Activated T-helper 9 cell treated with anti-CD3 and anti-CD28 coated beads, Interleukin-2, amount 50 U/mL, for 16 hours (primary cell): ENCODE data around the gene DKK2.

Experiments used
- DNase-seq: peaks from one replicate; pipeline ENCODE4 v3.0.0-alpha.2; 2020; ENCODE audit warnings: low read depth

Gene DKK2

GRCh38 chr4:107035819-107036583 lies at the start of gene DKK2:
Gene DKK2, minus strand, starts transcription at chr4:107036313. Its CDS starts 722 bp downstream, at chr4:107035591.
- DNase-seq, result no peak

GRCh38 chr4:107077192-107077591 lies 41.1 kb upstream of the DKK2 start:
- no peak for DNase-seq

- DNase-seq, result no peak
Measured at GRCh38 chr4:107072836-107073736, 37.0 kb upstream of the DKK2 start.

- no peak for DNase-seq
Measured at GRCh38 chr4:107071108-107071507, 35.0 kb upstream of the DKK2 start.

- no peak for DNase-seq
Measured at GRCh38 chr4:107069049-107069448, 32.9 kb upstream of the DKK2 start.

GRCh38 chr4:107068116-107068515 lies 32.0 kb upstream of the DKK2 start:
- DNase-seq, result no peak

- DNase-seq, result no peak
Measured at GRCh38 chr4:107066621-107067020, 30.5 kb upstream of the DKK2 start.

- DNase-seq, result no peak
Measured at GRCh38 chr4:107065201-107065600, 29.1 kb upstream of the DKK2 start.

- DNase-seq, result no peak
Measured at GRCh38 chr4:107060388-107060787, 24.3 kb upstream of the DKK2 start.

GRCh38 chr4:107058828-107059227 lies 22.7 kb upstream of the DKK2 start:
- no peak for DNase-seq

- DNase-seq, result no peak
Measured at GRCh38 chr4:107050525-107051135, 14.5 kb upstream of the DKK2 start.

- DNase-seq, result no peak
Measured at GRCh38 chr4:107046261-107046660, 10.1 kb upstream of the DKK2 start.

GRCh38 chr4:107044170-107044569 lies 8.1 kb upstream of the DKK2 start:
- no peak for DNase-seq

GRCh38 chr4:107037199-107037584 lies 1.1 kb upstream of the DKK2 start:
- DNase-seq, result no peak

- no peak for DNase-seq
Measured at GRCh38 chr4:107036584-107037198, 578 bp upstream of the DKK2 start.

GRCh38 chr4:107034996-107035818 lies 906 bp downstream of the DKK2 start:
- DNase-seq, result no peak

- no peak for DNase-seq
Measured at GRCh38 chr4:107034091-107034995, 1.8 kb downstream of the DKK2 start.

- no peak for DNase-seq
Measured at GRCh38 chr4:107027379-107027778, 8.7 kb downstream of the DKK2 start.

- no peak for DNase-seq
Measured at GRCh38 chr4:107018344-107018735, 17.8 kb downstream of the DKK2 start.
